Erythroblast (primary cell): ENCODE data around the gene ST7.

Experiments
- GATA1 ChIP-seq: IDR thresholded peaks from 2 replicates; pipeline ENCODE4 v1.6.1; 2011; ENCODE audit warnings: low read depth, mild to moderate bottlenecking, control low read depth, low read length, moderate library complexity
- POLR2A ChIP-seq: IDR thresholded peaks from 2 replicates; pipeline ENCODE4 v1.6.1; 2011; ENCODE audit warnings: mild to moderate bottlenecking, low read length

- TF ChIP-seq POLR2A (no peak), GATA1 (no peak)
Observed at GRCh38 chr7:117044664-117045063, 91.4 kb downstream of the ST7 start.
